Stimulated activated CD4-positive, alpha-beta T cell treated with anti-CD3 and anti-CD28 coated beads, Interleukin-4, amount 100 ng/mL, for 1 hour (primary cell): ENCODE results near the gene ERLEC1.
A peak's percentile ranks its signal among the peaks of the same experiment; 100 is the strongest.
"Not testable (repeated sequence)": the region's sequence is repeated elsewhere in the genome, so short reads cannot be mapped to it uniquely, and the experiment has no call there.

ENCODE experiments used
- DNase-seq: peaks from one replicate; pipeline ENCODE4 v3.0.0-alpha.2; 2020

Gene ERLEC1, protein sequence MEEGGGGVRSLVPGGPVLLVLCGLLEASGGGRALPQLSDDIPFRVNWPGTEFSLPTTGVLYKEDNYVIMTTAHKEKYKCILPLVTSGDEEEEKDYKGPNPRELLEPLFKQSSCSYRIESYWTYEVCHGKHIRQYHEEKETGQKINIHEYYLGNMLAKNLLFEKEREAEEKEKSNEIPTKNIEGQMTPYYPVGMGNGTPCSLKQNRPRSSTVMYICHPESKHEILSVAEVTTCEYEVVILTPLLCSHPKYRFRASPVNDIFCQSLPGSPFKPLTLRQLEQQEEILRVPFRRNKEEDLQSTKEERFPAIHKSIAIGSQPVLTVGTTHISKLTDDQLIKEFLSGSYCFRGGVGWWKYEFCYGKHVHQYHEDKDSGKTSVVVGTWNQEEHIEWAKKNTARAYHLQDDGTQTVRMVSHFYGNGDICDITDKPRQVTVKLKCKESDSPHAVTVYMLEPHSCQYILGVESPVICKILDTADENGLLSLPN

DNA sequence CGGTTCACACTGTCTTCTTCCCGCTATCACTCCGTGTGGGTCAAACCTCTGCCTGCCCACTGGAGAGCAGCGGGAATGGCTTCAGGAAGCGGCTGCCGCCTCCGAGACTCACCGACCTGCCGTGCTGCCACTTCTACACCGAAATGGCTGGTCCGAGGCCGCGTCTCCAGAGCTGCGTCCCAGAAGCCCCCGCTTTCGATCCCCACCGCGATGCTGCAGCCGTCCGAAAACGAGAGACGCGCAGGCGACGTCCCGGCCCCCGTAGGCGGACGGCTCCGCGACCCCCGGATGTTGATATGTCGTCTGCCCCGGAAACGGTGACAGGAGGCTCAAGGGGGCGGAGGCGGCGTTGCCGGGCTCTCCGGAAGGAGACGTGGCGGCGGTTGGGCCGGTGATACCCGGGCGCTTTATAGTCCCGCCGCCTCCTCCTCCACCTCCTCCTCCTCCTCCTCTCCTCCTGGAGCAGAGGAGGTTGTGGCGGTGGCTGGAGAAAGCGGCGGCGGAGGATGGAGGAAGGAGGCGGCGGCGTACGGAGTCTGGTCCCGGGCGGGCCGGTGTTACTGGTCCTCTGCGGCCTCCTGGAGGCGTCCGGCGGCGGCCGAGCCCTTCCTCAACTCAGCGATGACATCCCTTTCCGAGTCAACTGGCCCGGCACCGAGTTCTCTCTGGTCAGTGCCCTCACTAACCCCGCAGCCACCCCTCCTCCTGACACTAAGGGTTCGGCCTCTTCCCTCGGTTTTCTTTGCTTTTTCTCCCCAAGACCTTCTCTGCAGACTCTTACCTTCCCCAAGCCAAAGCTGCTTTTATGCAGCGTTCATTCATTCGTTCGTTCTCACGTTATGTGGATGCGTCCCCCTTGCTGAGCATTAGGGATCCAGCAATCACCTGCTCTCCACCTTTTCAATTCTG lies at the start of gene ERLEC1, which contains the start of gene ASB3:
Gene ERLEC1, plus strand, starts transcription at position 340 of the 909 bp plus-strand sequence. Its CDS starts 167 bp downstream, at position 507.
Gene ASB3, minus strand, starts transcription at position 249 of the 909 bp plus-strand sequence. CDS start 21,381 bp downstream, outside the sequence.
- DNase-seq = peak; percentile 83

DNA sequence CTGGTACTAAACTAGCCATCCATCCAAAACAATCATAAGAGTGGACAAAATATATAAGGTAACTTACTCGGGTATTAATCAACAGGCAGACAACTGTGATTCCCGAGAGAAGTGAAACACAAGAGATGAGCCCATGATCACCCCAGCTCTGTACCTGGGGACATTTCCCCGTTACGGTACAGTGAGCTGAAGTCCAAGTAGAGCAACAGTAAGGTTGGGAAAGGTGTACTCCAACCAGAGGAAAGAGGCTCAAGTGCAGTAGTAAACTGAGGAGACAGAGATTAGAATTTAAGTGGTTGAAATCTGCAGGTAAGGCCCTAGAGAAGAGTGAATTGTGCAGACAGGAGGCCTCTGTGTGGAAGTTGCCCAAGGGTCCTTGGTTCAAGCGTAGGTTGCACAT lies 49.8 kb upstream of the ERLEC1 start:
- no peak for DNase-seq

DNA sequence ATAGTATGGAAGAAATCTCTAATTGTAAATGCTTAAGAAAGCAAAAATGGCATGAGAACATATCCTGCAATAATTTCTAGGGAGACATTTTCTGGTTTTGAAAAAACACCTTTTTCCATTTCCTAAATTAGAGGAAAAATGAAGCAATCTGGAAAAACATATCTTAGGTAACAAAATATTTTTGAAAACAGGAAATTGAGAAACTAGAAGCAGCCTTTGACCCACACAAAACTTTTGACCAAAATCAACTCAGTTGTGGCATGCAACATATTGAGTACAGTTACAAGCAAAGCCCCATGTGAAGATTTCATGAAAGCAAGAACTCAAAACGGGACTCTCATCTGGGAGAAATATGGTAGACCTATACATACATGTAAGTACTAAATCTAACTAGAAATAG lies 47.8 kb upstream of the ERLEC1 start:
- DNase-seq = no peak

DNA sequence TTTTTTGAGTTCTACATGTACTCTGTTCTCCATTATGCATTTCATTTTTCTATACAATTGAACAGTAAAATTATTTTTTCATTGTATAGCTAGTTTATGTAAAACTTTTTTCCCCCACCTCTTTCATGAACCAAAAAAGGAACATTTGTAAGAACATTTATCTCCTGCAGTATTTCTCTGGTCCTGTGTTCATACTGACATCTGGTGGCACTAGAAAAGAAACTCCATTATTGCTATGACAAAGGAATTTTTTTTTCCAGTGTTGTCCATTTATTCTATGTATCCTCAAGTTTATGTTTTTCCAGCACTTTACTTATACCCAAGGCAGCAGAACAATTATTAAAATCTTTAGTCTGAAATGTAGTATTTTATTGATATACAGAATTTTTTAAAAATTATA lies 46.7 kb upstream of the ERLEC1 start:
- DNase-seq = no peak

DNA sequence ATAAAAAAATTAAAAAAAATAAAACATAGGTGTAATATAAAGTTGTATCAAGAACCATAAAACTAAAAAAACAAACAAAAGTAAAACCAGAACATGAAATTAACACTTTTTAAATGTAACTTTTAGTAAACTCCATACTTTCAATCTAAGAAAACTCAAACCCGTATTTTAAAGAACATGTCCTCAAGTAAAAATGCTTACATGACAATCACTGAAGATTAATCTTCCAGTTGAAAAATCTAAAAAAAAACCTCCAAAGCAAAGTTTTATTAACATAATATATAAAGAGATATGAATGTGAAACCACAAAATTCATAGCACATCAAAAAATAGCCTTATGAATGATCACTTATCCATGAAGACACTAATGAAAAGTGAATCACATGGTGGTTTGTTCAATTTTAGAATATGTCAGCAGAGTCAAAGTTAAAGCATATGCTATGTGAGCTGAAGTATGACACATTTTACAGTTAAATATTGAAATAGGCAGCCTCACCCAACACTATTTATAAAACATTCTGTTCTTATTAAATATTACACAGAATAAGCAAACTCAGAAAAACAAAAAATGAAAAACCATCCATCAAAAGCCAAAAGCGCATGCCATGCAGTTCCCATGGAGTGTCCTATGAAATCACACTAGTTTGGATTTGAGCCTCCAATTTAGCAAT lies 42.3 kb upstream of the ERLEC1 start:
- no peak for DNase-seq

DNA sequence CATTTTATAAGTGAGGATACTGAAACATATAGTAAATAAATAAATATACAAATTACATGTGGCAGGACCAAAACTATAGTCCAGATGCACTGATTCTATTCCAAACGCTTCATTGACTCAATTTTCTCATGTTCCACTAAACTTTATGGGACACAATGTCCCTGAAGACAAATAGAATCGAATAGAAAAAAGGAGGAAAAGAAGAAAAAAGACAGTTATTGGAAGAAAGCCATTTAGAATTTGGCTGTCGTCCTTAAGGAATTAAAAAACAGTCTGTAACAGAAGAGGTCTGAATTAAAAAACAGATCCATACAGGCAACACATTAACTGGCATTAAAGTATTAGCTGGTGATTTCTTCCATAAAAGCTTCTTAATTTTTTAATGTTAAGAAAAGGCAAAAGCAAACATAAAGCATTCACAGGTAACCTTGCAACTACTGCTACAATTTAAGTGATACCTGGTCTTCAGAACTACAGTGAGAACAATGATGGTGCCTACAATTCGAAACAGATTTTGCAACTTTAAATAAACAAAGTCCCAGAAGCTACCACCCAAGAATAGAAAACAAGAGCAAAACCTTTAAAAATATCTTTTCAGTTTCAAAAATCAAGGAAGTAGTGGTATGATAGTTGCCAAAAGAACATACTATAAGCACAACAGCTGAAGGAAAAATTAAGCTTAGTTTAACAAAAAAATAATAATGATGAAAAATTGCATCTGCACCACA lies 36.6 kb upstream of the ERLEC1 start:
- no peak for DNase-seq

DNA sequence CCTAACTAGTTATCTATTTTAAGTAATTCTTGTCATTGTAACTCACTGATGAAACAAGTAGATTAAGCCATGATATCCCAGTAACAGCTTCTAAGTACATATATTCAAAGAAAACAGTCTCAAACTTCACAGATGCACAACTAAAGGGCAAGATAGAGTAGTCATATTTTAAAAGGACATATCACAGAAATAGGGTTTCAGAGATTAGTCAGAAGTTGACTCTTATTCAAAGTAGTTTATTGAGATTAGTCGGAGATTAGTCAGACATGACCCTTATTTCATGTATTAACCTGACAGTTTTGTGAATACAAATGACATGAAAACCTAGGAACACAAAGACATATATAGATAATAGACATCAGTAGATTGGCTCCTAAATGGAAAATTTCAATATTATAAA lies 35.1 kb upstream of the ERLEC1 start:
- DNase-seq = no peak

DNA sequence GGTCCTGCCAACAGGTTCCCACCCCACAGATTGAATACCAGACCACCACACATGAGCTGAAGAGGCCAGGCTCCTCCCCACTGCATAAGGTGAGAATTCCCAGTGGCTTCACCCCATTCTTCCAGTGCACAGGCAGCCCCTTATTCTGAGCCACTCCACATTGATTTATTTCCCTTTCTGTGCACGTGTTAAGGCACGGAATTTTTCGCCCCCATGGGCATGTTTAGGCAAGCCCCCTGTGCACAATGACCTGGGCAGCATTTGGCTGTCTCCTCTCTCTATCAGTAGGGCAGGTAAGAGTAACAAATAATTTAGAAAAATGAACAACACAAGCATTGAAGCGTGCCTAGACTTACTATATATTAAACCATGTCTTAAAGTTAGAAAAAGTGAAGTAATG lies 34.5 kb upstream of the ERLEC1 start:
- no peak for DNase-seq

DNA sequence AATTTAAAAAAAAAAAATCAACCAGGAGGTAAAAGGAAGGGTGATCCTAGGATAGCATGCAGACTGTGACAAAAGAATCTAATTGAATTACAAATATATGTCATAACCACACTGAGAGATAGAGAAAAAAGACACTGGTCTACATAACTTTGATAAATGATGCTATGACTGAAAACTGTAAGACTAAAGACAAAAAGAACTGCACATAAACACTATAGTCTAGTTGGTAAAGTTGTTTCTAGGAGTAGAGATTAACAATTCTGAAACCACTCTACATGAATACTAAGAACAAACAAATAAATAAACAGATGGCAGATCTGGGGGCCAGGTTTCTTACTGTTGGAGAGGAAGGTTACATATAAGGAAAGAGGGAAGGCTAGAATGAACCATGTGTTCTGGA lies 33.8 kb upstream of the ERLEC1 start:
- no peak for DNase-seq

DNA sequence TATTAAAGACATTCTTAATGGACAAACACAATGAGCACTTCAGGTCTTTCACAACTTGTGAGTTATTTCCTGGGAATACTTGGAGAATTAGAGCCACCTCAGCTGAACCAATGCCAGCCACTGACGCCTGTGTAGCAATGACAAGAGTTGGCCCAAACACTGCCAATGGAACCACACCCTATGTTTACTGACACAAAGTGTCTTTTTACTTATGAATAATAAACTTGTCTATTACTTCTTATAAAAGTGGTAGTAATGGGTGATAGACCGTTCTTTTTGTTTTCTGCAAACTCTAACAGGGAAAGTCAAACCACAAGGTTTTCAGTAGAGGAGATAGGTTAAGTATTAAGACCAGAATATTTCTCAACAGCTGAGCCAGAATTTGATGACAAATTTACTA lies 31.7 kb upstream of the ERLEC1 start:
- no peak for DNase-seq

DNA sequence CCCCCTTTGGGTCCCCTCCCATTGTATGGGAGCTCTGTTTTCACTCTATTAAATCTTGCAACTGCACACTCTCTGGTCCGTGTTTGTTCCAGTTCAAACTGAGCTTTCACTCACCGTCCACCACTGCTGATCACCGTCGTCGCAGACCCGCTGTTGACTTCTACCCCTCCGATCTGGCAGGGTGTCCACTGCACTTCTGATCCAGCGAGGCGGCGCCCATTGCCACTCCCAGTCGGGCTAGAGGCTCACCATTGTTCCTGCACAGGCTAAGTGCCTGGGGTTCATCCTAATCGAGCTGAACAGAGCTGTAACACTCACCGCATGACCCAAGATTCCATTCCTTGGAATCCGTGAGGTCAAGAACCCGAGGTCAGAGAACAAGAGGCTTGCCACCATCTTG lies 30.2 kb upstream of the ERLEC1 start:
- DNase-seq = no peak

DNA sequence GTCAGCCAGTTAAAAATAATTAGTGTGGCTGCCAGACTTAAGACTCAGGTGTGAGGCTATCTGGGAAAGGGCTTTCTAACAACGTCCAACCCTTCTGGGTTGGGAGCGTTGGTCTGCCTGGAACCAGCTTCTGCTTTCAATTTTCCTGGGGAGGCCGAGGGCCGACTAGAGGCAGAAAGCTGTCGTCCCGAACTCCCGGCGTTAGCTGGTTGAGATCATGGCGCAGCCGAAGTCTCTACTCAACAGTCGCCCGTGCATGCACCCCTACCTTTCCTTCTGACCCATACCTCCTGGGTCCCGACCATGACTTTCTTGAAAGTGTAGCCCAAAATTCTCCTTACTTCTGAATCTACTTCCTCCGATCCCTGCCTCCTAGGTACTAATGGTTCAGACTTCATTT lies 29.6 kb upstream of the ERLEC1 start:
- DNase-seq = not testable (repeated sequence)

DNA sequence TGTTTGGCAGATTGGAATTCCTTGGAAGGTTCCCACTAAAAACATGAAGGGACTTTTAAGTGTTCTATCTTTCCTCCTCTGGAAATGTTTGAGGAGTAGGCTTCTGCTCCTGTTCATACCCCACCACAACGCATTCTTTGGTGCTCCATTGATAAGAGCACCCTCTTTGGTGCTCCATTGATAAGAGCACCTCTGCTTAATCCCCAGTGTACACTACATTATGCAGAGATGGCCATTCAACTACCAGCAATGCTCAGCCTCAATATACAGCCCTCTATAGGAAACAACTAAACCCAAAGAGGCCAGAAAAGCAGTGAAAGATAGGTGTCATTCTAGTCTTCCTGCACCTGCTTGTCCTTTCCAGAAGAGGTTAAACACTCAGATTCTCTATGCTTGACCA lies 21.1 kb upstream of the ERLEC1 start:
- DNase-seq = no peak

DNA sequence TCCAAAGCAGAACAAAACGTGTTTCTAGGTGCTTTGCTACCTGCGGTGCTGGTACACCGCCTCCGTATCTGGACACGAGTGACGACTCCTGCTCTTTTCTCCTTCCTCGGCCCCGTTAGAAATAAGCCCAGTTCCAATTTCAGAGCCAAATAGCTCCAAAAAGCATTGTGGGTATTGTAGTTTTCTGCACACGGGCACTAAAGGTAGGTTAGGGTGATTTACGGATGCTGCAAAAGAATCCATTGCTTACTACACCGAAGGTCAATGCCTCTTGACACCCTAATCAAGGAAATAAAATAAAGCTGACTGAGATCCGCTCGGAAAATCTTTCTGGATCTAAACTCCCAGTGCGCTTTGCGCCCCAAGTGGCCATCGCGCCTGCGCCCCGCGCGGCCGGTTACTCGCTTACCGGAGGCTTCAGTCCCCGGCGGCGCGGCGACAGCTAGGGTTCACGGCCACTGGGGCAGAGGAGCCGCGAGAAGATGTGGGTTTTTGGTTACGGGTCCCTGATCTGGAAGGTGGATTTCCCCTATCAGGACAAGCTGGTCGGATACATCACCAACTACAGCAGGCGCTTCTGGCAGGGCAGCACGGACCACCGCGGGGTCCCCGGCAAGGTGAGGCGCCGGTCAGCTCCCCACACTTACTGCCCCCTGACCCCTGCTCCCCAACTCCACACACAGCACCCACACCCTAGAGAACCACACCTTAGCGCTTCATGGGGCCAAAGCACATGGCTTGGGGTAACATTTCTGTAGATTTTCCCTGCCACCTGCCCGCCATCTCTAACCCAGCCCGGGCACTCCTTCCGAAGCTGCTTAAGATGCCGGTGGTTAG lies 19.2 kb upstream of the ERLEC1 start, which contains the start of gene CHAC2:
Gene CHAC2, plus strand, starts transcription at position 400 of the 837 bp plus-strand sequence. Its CDS starts 83 bp downstream, at position 483.
- DNase-seq = peak; percentile 88

DNA sequence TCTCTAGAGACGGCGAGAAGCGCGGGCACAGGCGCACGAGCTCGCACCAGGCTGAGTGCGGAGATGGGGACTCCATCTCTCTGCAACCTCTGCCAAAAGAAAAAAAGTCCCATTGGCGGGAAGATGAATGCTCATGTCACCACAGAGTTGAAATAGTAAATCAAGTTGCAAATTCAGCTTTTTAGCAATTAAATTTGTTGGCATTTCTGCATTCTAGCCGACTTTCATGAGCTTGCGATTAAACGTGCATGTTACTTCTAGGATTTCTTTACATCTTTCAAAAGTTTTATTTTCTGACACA lies 18.7 kb upstream of the ERLEC1 start:
- DNase-seq = no peak

DNA sequence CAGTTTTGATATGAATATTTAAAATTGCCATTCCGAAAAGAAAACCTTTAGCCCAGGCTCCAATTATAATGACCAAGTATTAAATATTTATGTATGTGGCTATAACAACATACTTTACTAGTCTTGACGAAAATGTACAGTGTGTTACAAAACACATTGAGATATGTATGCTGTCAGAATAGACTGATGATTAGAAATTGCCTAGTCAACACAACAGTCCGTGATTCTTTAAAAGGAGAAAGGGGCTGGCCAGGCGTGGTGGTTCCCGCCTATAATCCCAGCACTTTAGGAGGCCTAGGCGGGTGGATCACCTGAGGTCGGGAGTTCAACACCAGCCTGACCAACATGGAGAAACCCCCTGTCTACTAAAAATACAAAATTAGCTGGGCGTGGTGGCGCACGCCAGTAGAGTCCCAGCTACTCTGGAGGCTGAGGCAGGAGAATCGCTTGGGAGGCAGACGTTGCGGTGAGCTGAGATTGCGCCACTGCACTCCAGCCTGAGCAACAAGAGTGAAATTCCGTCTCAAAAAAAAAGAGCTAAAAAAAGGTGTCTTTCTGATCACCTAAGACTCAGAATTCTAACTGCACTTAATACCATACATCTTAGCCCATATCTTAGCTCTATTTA lies 17.4 kb upstream of the ERLEC1 start:
- DNase-seq = no peak

DNA sequence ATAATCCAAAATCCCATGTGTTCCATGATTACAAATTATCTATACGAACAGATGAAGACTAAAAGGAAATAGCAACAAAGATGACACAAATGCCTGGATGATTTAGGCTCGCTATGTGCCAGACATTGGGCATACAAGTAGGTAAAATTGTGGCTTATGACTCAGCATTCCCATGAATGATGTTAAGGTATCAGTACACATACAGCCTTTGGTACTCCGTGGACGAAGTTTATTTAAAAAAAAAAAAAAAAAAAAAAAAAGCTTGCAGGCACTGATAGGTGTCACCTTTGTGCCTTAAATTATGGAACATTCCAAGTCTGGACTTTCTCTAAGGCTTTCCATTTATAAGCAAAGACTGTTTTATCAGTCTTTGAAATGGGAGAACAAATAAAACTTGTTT lies 16.6 kb upstream of the ERLEC1 start:
- no peak for DNase-seq

DNA sequence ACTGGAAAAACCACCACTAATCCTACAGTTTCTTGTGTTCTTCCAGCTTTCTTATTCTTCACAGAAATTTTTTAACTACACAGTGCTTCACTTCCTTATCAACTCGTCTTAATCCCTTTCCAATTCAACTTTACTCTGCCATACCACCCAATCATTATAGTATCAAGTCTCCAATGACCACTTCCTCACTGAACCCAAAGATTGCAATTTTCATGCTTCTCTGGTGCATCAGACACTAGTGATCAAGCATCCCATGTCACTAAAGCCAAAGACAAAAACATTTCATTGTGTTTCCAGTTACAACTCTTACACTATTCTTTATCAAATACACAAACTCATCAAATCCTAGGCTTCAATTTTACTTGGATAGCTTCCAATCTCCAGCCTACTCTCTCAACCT lies 9.7 kb upstream of the ERLEC1 start:
- DNase-seq = no peak

DNA sequence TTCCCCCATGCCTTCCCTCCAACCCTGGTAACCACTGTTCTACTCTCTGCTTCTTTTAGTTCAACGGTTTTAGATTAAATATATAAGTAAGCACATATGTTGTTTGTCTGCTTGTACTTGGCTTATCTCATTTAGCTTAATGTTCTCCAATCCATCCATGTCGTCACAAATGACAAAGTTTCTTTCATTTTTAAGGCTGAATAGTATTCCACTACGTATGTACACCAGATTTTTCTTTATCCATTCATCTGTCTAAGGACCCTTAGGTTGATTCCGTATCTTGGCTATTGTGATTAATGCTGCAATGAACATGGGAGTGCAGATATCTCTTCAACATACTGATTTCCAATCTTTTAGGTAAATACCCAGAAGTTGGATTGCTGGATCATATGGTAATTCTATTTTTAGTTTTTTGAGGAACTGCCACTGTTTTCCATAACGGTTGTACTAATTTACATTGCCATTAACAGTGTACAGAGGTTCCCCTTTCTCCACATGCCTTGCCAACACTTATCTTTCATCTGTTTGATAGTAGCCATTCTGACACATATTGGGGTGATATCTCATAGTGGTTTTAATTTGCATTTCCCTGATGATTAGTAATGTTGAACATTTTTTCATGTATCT lies 8.2 kb upstream of the ERLEC1 start:
- no peak for DNase-seq

DNA sequence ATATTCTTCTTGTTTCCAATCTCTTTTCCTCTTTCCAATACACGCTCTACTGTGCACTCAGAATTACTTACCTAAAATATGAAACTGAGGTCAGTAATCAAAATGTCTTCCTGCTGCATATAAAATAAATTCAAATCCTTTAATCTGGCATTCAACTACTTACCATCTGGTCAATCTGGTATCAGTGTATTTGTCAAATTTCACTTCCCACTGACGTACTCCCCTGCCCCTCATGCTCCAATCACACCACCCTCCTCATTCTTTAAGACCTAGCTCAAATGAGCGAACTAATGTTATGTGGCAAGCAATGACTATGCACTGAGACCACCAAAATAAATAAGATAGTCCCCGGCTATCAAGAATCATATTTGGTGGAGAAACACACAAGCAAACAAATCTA lies 6.8 kb upstream of the ERLEC1 start:
- DNase-seq = no peak

DNA sequence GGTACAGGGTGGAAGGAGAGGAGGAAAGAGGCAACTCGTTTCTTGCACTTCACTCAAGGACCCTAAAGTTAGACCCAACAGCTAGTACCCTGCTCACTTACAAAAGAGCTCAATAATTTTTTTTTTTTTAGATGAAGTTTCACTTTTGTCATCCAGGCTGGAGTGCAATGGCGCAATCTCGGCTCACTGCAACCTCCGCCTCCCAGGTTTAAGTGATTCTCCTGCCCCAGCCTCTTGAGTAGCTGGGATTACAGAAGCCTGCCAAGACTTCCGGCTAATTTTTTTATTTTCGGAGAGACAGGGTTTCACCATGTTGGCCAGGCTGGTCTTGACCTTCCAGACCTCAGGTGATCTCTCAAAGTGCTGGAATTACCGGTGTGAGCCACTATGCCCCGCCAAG lies 4.2 kb upstream of the ERLEC1 start:
- no peak for DNase-seq
